Gastrocnemius medialis (tissue), 4 donors: ENCODE data around the gene TMTC2. TPM values are rescaled to one million over a fixed set of nuclear protein-coding genes. Genes with fewer than 3 reads are reported as not detected.

ENCODE experiments used
- ATAC-seq, 2 donors: fragments of 150-250 bp; one replicate each; pipeline ENCODE4 v1.9.1; 2016
- DNase-seq, 2 donors: peaks; one replicate each; pipeline ENCODE4 v3.0.0-alpha.2; 2019
- H3K27ac ChIP-seq, 4 donors: fragments of 200-600 bp; sonication (generic); 1 replicate in 1 of 4; 2 replicates in 3 of 4; pipeline ENCODE4 v1.5.1; 2016 to 2018; ENCODE audit warnings: mild to moderate bottlenecking in 2 of 4, moderate library complexity in 1 of 4
- H3K27me3 ChIP-seq, 3 donors: fragments of 200-600 bp; sonication (generic) in 2 of 3; 1 replicate in 1 of 3; 2 replicates in 2 of 3; pipeline versions ENCODE4 v1.5.1 to v1.6.0; 2016 to 2019; ENCODE audit warnings: mild to moderate bottlenecking in 1 of 3, moderate library complexity in 1 of 3
- H3K36me3 ChIP-seq, 2 donors: fragments of 200-600 bp; sonication (generic) in 1 of 2; one replicate each; pipeline ENCODE4 v1.5.1; 2017 to 2018
- H3K4me1 ChIP-seq, 2 donors: fragments of 200-600 bp; sonication (generic) in 1 of 2; one replicate each; pipeline ENCODE4 v1.5.1; 2016 to 2017; ENCODE audit warnings: mild to moderate bottlenecking in 2 of 2
- H3K4me3 ChIP-seq, 4 donors: fragments of 200-600 bp; sonication (generic) in 3 of 4; 1 replicate in 1 of 4; 2 replicates in 3 of 4; pipeline ENCODE4 v1.5.1; 2016 to 2019; ENCODE audit warnings: mild to moderate bottlenecking in 2 of 4
- H3K9me3 ChIP-seq, 3 donors: fragments of 200-600 bp; sonication (generic) in 2 of 3; 1 replicate in 1 of 3; 2 replicates in 2 of 3; pipeline ENCODE4 v1.5.1; 2016 to 2019
- POLR2A ChIP-seq, 2 donors: fragments of 450-650 bp; IDR thresholded peaks; one replicate each; pipeline ENCODE4 v1.6.1; 2017; ENCODE audit warnings: antibody characterized with exemption in 2 of 2, mild to moderate bottlenecking in 2 of 2, moderate library complexity in 2 of 2
- in situ Hi-C, 4 donors: fragments of 200-750 bp; cut with MboI; loops; one replicate each; pipeline versions ENCODE4 v1.15.0 to v1.8.0; 2017; ENCODE audit warnings: low sequenced_read_pairs in 4 of 4
- intact Hi-C: fragments of 100-400 bp; cut with DNase I; formaldehyde crosslinking; loops from one replicate; pipeline ENCODE4 v1.15.1; 2023; ENCODE audit warnings: low total_unique reads
- total RNA-seq, 4 donors: library from RNA; depleted of rRNA; stranded (reverse); fragments of >200 nt; gene quantifications; one replicate each; pipeline versions ENCODE4 v1.1.0 to v1.2.3, GENCODE V29; 2016
- TF ChIP-seq, protein P1 (sequence below), 5 experiments: fragments of 450-650 bp in 3 of 5; fragments of 200-600 bp in 2 of 5; sonication (generic) in 2 of 5; IDR thresholded peaks in 4 of 5; conservative IDR thresholded peaks in 1 of 5; 1 replicate in 4 of 5; 2 replicates in 1 of 5; pipeline ENCODE4 v1.5.1; 2016 to 2019; ENCODE audit warnings: antibody characterized with exemption in 5 of 5, mild to moderate bottlenecking in 3 of 5, moderate library complexity in 3 of 5

The TMTC2 gene
- total RNA-seq, 4 donors from 2014 or later = 1.6 to 2.5 (median 1.9) TPM

DNA sequence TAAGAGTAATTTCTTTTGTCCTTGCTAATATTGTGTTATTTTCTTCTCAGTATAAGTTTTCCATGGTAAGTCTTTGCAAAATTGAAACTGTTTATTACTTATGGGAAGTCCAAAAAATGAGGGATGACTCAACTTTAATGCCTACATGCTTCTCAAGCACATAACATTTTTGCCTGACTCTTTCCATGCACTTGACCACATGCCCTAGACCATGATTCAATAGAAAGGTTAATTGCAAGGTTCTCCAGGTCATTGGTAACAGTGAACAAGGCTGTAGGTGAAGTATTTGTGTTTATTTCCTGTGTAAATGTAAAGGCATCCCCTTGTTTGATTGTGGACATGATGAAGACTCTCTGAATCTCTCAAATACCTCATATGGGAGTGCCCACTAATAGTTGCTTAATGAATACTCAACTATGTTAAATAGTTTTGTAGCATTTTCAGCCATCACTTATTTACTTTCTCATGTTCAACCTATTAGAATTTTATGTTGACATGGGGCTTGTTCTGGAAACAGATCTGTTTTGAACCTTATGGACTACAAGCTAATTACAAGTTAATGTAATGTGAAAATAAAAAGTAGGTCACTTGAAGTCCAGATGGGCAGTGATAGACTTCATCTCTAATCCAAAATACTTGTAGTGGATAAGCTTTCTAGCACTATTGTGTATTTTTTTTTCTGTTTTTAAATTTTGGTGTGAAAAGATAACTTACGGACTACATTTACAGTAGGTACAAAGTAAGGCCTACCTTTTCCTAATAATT is 131.7 kb downstream of the TMTC2 start:
- Histone ChIP-seq H3K36me3 (no peaks in the 10 kb centered on the region), H3K27me3 (no peaks in the 10 kb centered on the region), H3K27ac (no peak overlapping the region), H3K4me1 (no peaks in the 10 kb centered on the region), H3K4me3 (no peak overlapping the region), H3K9me3 (no peaks in the 10 kb centered on the region)
- in situ Hi-C loops = no loop called here
- no peak for ATAC-seq
- DNase-seq = no peak
- intact Hi-C loops = no loop called here
- no peak for TF ChIP-seq POLR2A (IDR thresholded peaks at IDR 0.05)
- TF ChIP-seq, protein P1, sequence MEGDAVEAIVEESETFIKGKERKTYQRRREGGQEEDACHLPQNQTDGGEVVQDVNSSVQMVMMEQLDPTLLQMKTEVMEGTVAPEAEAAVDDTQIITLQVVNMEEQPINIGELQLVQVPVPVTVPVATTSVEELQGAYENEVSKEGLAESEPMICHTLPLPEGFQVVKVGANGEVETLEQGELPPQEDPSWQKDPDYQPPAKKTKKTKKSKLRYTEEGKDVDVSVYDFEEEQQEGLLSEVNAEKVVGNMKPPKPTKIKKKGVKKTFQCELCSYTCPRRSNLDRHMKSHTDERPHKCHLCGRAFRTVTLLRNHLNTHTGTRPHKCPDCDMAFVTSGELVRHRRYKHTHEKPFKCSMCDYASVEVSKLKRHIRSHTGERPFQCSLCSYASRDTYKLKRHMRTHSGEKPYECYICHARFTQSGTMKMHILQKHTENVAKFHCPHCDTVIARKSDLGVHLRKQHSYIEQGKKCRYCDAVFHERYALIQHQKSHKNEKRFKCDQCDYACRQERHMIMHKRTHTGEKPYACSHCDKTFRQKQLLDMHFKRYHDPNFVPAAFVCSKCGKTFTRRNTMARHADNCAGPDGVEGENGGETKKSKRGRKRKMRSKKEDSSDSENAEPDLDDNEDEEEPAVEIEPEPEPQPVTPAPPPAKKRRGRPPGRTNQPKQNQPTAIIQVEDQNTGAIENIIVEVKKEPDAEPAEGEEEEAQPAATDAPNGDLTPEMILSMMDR (IDR thresholded peaks at IDR 0.05 in 4 of 5, conservative IDR thresholded peaks at IDR 0.05 in 1 of 5) = no peak

DNA sequence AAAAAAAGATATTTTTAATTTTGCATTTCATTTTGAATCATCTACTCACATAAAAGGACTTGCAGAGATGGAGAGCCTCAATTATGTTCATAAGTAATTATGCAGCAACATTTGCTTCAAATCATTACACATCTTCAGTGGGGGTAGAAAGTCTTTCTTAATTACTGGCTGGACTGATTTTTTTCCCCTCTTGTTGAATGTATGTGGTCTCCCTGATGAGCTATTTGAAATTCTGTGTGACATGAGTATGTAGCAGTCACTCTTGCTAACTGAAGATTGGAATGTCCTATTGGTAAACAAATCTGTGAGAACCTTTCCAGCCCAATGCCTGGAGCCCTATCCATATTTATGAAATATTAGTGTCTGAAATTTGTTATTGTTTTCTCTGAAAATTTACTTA is 139.8 kb downstream of the TMTC2 start:
- Histone ChIP-seq H3K36me3 (no peaks in the 10 kb centered on the region), H3K4me1 (no peaks in the 10 kb centered on the region), H3K27me3 (no peaks in the 10 kb centered on the region), H3K27ac (no peak overlapping the region), H3K4me3 (no peak overlapping the region), H3K9me3 (no peaks in the 10 kb centered on the region)
- in situ Hi-C loops (no loop called here), intact Hi-C loops (no loop called here)
- no peak for TF ChIP-seq POLR2A (IDR thresholded peaks at IDR 0.05)
- TF ChIP-seq, protein P1 (IDR thresholded peaks at IDR 0.05 in 4 of 5, conservative IDR thresholded peaks at IDR 0.05 in 1 of 5) = no peak
- ATAC-seq = no peak
- DNase-seq = no peak

DNA sequence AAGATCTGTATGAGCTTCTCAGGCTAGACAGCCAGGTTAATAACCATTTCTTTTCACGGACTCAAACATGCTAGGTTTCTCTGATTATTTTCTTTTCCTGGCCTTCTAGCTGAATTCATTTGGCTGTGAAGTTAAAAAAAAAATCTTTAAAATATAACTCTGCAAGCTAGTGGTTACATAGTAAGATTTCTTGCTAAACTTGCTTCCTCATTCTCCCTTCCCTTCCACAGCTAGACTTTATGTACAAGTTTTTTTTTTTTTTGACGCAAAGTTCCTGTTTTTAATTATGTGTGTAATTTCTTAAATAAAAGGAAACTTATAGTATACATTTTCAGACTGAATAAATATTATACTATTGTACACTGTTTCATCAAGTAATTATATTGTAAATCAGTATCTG is 145.4 kb downstream of the TMTC2 start:
- DNase-seq = no peak
- intact Hi-C loops = no loop called here
- H3K27ac ChIP-seq = no peak overlapping the region
- H3K4me3 ChIP-seq = no peak overlapping the region
- no peaks in the 10 kb centered on the region for H3K4me1 ChIP-seq
- in situ Hi-C loops = no loop called here
- no peaks in the 10 kb centered on the region for H3K36me3 ChIP-seq
- ATAC-seq = no peak
- no peaks in the 10 kb centered on the region for H3K9me3 ChIP-seq
- no peaks in the 10 kb centered on the region for H3K27me3 ChIP-seq
- TF ChIP-seq, protein P1 (IDR thresholded peaks at IDR 0.05 in 4 of 5, conservative IDR thresholded peaks at IDR 0.05 in 1 of 5) = no peak
- TF ChIP-seq POLR2A (IDR thresholded peaks at IDR 0.05) = no peak

DNA sequence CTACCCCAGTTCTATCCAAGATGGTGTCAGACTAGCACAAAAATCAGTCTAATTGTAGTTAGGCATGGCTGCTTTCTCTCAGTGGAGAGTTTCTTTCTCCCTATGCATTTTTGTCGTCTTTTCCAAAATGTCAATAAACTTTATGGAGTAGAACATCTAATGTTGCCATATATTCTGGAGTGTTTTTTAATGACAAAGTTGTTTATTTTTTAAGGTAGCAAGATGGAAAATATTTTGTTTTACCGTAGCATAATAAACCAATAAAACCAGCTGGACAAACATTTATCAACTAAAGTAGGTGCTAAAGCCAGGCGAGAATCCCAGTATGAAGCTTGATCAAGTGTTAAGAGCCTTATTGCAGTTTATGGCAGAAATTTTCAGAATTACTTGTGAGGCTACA is 146.3 kb downstream of the TMTC2 start:
- no peaks in the 10 kb centered on the region for H3K9me3 ChIP-seq
- no peaks in the 10 kb centered on the region for H3K36me3 ChIP-seq
- no peaks in the 10 kb centered on the region for H3K27me3 ChIP-seq
- in situ Hi-C loops = no loop called here
- no peak for DNase-seq
- no peak for TF ChIP-seq POLR2A (IDR thresholded peaks at IDR 0.05)
- TF ChIP-seq, protein P1 (IDR thresholded peaks at IDR 0.05 in 4 of 5, conservative IDR thresholded peaks at IDR 0.05 in 1 of 5) = no peak
- intact Hi-C loops = no loop called here
- no peak overlapping the region for H3K27ac ChIP-seq
- no peaks in the 10 kb centered on the region for H3K4me1 ChIP-seq
- no peak overlapping the region for H3K4me3 ChIP-seq
- ATAC-seq = no peak

DNA sequence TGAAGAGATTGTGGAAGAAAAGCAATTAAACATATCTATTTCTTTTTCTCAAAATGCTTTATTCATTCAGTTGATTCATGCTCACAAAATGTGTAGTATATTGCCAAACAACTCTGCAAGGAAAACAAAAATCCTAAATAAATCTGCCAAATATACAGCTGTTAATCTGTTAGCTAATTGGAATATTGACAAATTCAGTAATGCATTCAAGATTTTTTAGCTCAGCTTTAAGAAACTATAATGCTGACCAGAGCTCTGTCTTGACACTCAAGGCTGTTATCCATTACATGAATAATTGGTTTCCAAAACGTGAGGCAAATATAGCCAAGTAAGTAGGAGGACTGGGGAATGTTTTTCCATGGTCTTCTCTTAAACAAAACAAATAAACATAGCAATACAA is 146.8 kb downstream of the TMTC2 start:
- DNase-seq (no peak), ATAC-seq (no peak)
- Histone ChIP-seq H3K4me1 (no peaks in the 10 kb centered on the region), H3K36me3 (no peaks in the 10 kb centered on the region), H3K27me3 (no peaks in the 10 kb centered on the region), H3K4me3 (no peak overlapping the region), H3K9me3 (no peaks in the 10 kb centered on the region), H3K27ac (no peak overlapping the region)
- no peak for TF ChIP-seq POLR2A (IDR thresholded peaks at IDR 0.05)
- TF ChIP-seq, protein P1 (IDR thresholded peaks at IDR 0.05 in 4 of 5, conservative IDR thresholded peaks at IDR 0.05 in 1 of 5) = no peak
- intact Hi-C loops (no loop called here), in situ Hi-C loops (no loop called here)
